Ectodermal cell (in vitro differentiated cells): Measurements from ENCODE around the gene DVL3.

Experiments
- H3K27ac ChIP-seq: 2 replicates; pipeline ENCODE4 v1.7.0; 2013; ENCODE audit warnings: mild to moderate bottlenecking, low read depth, low read length; ENCODE audit not compliant: insufficient read depth, poor library complexity, severe bottlenecking
- H3K27me3 ChIP-seq: 2 replicates; pipeline ENCODE4 v1.7.0; 2013; ENCODE audit warnings: mild to moderate bottlenecking, low read length; ENCODE audit not compliant: insufficient read depth, control insufficient read depth, poor library complexity, severe bottlenecking
- H3K36me3 ChIP-seq: one replicate; pipeline ENCODE4 v1.7.0; 2013; ENCODE audit warnings: low read length; ENCODE audit not compliant: control insufficient read depth, insufficient read depth
- H3K4me1 ChIP-seq: one replicate; pipeline ENCODE4 v1.7.0; 2013; ENCODE audit warnings: low read length; ENCODE audit not compliant: control insufficient read depth, insufficient read depth
- H3K4me3 ChIP-seq: 2 replicates; pipeline ENCODE4 v1.7.0; 2013; ENCODE audit warnings: low read depth, low read length, control low read depth; ENCODE audit not compliant: insufficient read depth
- H3K9me3 ChIP-seq: 2 replicates; pipeline ENCODE4 v1.7.0; 2013; ENCODE audit warnings: mild to moderate bottlenecking, low read length, moderate library complexity; ENCODE audit not compliant: control insufficient read depth
- WGBS, 2 experiments: methylation state at CpG; one replicate each; pipeline ENCODE4 v1.1.7; 2013; ENCODE audit warnings: missing lambda C conversion rate in 2 of 2; 5-methylcytosine and 5-hydroxymethylcytosine counted together

Gene DVL3

DNA sequence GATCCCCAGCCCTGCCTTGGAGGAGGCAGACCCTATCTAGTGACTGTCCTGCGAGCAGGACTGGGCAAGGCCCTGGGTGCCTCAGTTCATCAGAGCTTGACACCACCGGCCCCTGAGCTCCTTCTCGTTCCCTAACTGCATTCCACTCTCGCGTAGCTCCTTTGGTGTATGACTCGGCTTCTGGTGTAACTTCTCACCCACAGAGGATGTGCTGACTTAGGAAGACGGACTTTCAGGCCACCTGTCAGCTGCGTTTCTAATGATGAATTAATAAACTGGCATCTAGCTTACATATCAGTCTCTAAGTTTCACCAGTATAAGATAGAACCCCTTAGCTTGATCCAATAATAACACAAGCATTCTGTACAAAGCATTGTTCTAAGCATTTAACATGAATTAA is 48.3 kb downstream of the DVL3 start:
- H3K4me1 ChIP-seq = no peaks in the 10 kb centered on the region
- H3K27me3 ChIP-seq = no peaks in the 10 kb centered on the region
- no peak overlapping the region for H3K4me3 ChIP-seq
- H3K27ac ChIP-seq = no peak overlapping the region
- 89 to 90% methylated on average over 8 of the region's 8 CpGs for WGBS, 2 experiments
- no peaks in the 10 kb centered on the region for H3K9me3 ChIP-seq
- no peaks in the 10 kb centered on the region for H3K36me3 ChIP-seq

DNA sequence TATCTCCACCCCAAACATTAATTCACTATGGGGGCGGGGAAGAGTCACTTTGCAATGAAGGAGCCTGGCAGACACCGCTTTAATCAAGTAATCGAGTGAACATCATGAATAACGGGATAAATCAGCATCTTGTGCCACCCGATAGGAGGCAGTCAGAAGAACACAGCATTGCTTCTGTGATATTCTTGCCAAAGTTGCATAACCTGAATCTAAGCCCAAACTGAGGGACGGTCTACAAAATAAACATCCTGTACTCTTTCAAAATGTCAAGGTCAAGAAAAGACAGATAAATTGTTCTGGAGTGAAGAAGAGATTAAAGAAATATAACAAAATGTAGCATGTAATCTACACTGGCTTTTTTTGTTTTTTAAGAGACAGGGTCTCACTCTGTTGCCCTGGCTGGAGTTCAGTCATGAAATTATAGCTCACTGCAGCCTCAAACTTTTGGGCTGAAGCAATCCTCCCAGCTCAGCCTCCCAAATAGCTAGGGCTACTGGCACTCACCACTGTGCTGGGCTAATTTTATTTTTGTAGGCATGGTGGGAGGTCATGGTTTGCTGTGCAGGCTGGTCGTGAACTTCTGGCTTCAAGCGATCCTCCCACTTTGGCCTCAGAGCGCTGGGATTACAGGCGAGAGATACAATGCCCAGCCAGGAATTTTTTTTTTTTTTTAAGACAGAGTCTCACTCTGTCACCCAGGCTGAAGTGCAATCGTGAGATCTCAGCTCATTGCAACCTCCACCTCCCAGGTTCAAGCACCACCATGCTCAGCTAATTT is 54.2 kb downstream of the DVL3 start:
- Histone ChIP-seq H3K36me3 (no peaks in the 10 kb centered on the region), H3K27ac (no peak overlapping the region), H3K9me3 (no peaks in the 10 kb centered on the region), H3K4me1 (no peaks in the 10 kb centered on the region), H3K4me3 (no peak overlapping the region), H3K27me3 (no peaks in the 10 kb centered on the region)
- 87 to 90% methylated on average over 11 of the region's 11 CpGs for WGBS, 2 experiments

DNA sequence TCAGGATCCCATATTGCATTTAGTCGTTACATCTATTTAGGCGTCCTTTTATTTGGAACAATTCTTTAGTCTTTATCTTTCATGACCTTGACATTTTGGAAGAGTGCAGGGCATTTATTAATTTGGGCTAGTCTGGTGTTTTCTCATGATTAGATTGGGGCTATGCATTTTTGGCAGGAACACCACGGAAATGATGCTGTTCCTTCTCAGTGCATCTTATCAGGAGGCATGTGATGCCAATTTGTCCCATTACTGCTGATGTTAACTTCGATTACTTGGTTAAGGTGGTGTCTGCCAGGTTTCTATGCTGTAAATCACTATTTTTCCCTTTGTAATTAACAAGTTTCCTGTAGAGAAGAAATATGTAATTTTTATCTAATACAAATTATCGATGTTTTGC is 56.1 kb downstream of the DVL3 start:
- H3K9me3 ChIP-seq = no peaks in the 10 kb centered on the region
- 85 to 89% methylated on average over 3 to 4 of the region's 5 CpGs for WGBS, 2 experiments
- H3K4me3 ChIP-seq = no peak overlapping the region
- no peaks in the 10 kb centered on the region for H3K4me1 ChIP-seq
- no peaks in the 10 kb centered on the region for H3K36me3 ChIP-seq
- H3K27ac ChIP-seq = no peak overlapping the region
- no peaks in the 10 kb centered on the region for H3K27me3 ChIP-seq

DNA sequence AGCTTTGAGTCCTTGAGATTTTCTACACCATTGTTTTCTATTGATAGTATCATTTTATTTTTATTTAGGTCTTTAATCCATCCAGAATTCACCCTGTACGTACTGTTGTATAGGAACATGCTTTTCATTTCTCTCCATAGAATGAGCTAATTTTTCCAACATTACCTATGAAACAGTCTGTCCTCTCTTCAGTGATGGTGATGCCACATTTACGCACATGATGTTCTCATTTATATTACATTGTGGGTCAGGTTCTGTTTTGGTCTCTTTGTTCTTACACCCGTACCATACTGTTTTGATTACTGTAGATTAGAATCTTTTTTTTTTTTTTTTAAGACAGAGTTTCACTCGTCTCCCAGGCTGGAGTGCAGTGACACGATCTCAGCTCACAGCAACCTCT is 56.5 kb downstream of the DVL3 start:
- Histone ChIP-seq H3K9me3 (no peaks in the 10 kb centered on the region), H3K27me3 (no peaks in the 10 kb centered on the region), H3K27ac (no peak overlapping the region), H3K4me1 (no peaks in the 10 kb centered on the region), H3K4me3 (no peak overlapping the region), H3K36me3 (no peaks in the 10 kb centered on the region)
- WGBS, 2 experiments = 92 to 95% methylated on average over 4 to 5 of the region's 5 CpGs

DNA sequence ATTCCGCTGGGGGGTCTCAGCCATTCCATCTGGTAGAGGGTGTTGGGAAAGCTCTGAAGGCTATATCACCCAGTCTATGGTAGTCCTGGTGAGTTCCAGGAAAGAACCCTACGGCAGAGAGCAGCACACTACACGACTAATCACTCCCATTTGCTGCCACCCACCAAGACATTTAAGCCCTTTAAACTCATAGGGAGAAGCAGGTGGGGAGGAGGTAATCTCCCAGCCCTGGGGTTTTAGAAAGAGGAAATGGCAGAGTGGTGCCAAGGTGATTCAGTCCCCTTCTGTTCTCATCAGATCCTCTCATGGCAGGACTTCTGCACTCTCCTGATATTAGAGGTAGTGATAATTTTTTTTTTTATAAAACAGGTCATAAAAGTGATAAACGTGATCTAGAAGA is 63.6 kb downstream of the DVL3 start:
- Histone ChIP-seq H3K27me3 (no peaks in the 10 kb centered on the region), H3K27ac (no peak overlapping the region), H3K9me3 (no peaks in the 10 kb centered on the region), H3K36me3 (no peaks in the 10 kb centered on the region), H3K4me1 (no peaks in the 10 kb centered on the region), H3K4me3 (no peak overlapping the region)
- 66 to 87% methylated on average over 1 to 3 of the region's 4 CpGs for WGBS, 2 experiments

DNA sequence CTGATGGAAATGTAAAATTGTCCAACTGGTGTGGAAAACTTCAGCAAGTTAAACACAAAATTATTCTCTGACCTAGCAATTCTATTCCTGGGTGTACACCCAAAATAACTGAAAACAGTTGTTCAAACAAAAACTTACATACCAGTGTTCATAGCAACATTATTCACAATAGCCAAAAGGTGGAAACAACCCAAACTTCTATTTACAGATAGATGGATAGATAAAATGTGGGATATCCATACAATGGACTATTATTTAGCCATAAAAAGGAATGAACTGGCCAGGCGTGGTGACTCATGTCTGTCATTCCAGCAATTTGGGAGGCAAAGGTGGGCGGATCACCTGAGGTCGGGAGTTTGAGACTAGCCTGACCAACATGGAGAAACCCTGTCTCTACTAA is 67.3 kb downstream of the DVL3 start:
- Histone ChIP-seq H3K9me3 (no peaks in the 10 kb centered on the region), H3K27ac (no peak overlapping the region), H3K27me3 (peaks cover 3% of the 10 kb centered on the region), H3K4me3 (no peak overlapping the region), H3K36me3 (no peaks in the 10 kb centered on the region), H3K4me1 (no peaks in the 10 kb centered on the region)
- WGBS, 2 experiments = 87 to 88% methylated on average over 3 of the region's 3 CpGs
